Measurements from ENCODE around the gene IGFL2. TPM values are rescaled to one million over a fixed set of nuclear protein-coding genes. Genes with fewer than 3 reads are reported as not detected.

Gene IGFL2
- total RNA-seq, 1 experiment from 2014 or later: not detected

DNA sequence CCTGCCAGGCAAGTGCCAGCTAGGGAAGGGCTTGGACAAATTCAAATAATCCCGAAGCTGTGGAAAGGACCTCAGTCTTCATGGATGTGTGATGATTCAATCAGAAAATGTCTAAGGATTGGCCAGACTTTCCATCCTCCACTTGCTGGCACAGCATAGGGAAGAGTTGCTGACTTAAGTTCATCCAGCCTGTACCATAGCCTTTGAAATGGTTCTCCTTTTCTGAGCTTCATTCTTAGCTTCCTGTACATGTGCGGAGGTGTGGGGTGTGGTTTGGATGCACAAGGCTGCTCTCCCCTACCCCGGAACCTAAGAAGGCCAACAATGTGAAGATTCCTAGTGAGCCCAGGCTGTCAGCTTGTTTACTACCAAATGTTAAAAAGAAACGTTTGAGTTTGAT lies 22.6 kb upstream of the IGFL2 start:
- no peak overlapping the region for H3K9ac ChIP-seq (ENCODE audit: low read length)
- no peak for DNase-seq (ENCODE audit: low read depth, low spot score)
- H3K4me1 ChIP-seq (ENCODE audit: control insufficient read depth in 1 of 2, insufficient read depth in 2 of 2, low read length in 2 of 2): no peaks in the 10 kb centered on the region
- H3K27me3 ChIP-seq (ENCODE audit: insufficient read depth, low read length): no peaks in the 10 kb centered on the region
- no peaks in the 10 kb centered on the region for H3K9me2 ChIP-seq (ENCODE audit: insufficient read depth)
- intact Hi-C loops (cut with micrococcal nuclease): no loop called here
- BruUV-seq (replicated peaks): no TSS peak
- ChIA-PET CTCF (no interaction called here), POLR2A (interaction anchor here (0.9 kb wide), 1 partner anchor 10 kb away, joined by 3 read pairs; no protein-coding TSS in a partner anchor), RAD21 (ENCODE audit: low non-redundant PET in 1 of 2, low total read pairs in 2 of 2, uncharacterized antibody in 2 of 2, unreplicated experiment in 2 of 2) (no interaction called here)
- no peak for ATAC-seq
- no peaks in the 10 kb centered on the region for H3K36me3 ChIP-seq (ENCODE audit: control insufficient read depth in 1 of 2, insufficient read depth in 2 of 2, low read length in 2 of 2)
- H3K9me3 ChIP-seq (ENCODE audit: control insufficient read depth in 1 of 2, insufficient read depth in 1 of 2, low read depth in 1 of 2, low read length in 2 of 2): no peaks in the 10 kb centered on the region
- H4K20me1 ChIP-seq (ENCODE audit: insufficient read depth): no peaks in the 10 kb centered on the region
- H3K79me2 ChIP-seq (ENCODE audit: insufficient read depth, low read length): no peaks in the 10 kb centered on the region
- H3K27ac ChIP-seq (ENCODE audit: low read depth, low read length): no peak overlapping the region
- TF ChIP-seq CBX3 (IDR thresholded peaks at IDR 0.05; ENCODE audit: low read depth) (no peak), SIN3A (IDR thresholded peaks at IDR 0.05; ENCODE audit: low read depth) (no peak), CEBPB (IDR thresholded peaks at IDR 0.05; ENCODE audit: low read depth) (no peak), POLR2A (IDR thresholded peaks at IDR 0.05; ENCODE audit: borderline replicate concordance, extremely low read depth, insufficient read depth, insufficient read length) (no peak), ZFX (IDR thresholded peaks at IDR 0.05) (no peak), EGR1 (IDR thresholded peaks at IDR 0.05; ENCODE audit: low read depth) (no peak), ELF1 (IDR thresholded peaks at IDR 0.05; ENCODE audit: borderline replicate concordance, low read depth) (no peak), RAD21 (IDR thresholded peaks at IDR 0.05; ENCODE audit: low read depth) (no peak), SRF (IDR thresholded peaks at IDR 0.05; ENCODE audit: low read depth) (no peak), YY1 (IDR thresholded peaks at IDR 0.05; ENCODE audit: extremely low read depth, insufficient replicate concordance, low read depth, low read length) (no peak), JUND (IDR thresholded peaks at IDR 0.05) (no peak)
- TF ChIP-seq, protein P1, sequence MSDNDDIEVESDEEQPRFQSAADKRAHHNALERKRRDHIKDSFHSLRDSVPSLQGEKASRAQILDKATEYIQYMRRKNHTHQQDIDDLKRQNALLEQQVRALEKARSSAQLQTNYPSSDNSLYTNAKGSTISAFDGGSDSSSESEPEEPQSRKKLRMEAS (IDR thresholded peaks at IDR 0.05): no peak
- TF ChIP-seq, protein P2, sequence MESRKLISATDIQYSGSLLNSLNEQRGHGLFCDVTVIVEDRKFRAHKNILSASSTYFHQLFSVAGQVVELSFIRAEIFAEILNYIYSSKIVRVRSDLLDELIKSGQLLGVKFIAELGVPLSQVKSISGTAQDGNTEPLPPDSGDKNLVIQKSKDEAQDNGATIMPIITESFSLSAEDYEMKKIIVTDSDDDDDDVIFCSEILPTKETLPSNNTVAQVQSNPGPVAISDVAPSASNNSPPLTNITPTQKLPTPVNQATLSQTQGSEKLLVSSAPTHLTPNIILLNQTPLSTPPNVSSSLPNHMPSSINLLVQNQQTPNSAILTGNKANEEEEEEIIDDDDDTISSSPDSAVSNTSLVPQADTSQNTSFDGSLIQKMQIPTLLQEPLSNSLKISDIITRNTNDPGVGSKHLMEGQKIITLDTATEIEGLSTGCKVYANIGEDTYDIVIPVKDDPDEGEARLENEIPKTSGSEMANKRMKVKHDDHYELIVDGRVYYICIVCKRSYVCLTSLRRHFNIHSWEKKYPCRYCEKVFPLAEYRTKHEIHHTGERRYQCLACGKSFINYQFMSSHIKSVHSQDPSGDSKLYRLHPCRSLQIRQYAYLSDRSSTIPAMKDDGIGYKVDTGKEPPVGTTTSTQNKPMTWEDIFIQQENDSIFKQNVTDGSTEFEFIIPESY (IDR thresholded peaks at IDR 0.05; ENCODE audit: extremely low read depth, insufficient replicate concordance, low read length): no peak
- TF ChIP-seq, protein P3, sequence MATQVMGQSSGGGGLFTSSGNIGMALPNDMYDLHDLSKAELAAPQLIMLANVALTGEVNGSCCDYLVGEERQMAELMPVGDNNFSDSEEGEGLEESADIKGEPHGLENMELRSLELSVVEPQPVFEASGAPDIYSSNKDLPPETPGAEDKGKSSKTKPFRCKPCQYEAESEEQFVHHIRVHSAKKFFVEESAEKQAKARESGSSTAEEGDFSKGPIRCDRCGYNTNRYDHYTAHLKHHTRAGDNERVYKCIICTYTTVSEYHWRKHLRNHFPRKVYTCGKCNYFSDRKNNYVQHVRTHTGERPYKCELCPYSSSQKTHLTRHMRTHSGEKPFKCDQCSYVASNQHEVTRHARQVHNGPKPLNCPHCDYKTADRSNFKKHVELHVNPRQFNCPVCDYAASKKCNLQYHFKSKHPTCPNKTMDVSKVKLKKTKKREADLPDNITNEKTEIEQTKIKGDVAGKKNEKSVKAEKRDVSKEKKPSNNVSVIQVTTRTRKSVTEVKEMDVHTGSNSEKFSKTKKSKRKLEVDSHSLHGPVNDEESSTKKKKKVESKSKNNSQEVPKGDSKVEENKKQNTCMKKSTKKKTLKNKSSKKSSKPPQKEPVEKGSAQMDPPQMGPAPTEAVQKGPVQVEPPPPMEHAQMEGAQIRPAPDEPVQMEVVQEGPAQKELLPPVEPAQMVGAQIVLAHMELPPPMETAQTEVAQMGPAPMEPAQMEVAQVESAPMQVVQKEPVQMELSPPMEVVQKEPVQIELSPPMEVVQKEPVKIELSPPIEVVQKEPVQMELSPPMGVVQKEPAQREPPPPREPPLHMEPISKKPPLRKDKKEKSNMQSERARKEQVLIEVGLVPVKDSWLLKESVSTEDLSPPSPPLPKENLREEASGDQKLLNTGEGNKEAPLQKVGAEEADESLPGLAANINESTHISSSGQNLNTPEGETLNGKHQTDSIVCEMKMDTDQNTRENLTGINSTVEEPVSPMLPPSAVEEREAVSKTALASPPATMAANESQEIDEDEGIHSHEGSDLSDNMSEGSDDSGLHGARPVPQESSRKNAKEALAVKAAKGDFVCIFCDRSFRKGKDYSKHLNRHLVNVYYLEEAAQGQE (IDR thresholded peaks at IDR 0.05; ENCODE audit: low read depth): no peak
- TF ChIP-seq, protein P4, sequence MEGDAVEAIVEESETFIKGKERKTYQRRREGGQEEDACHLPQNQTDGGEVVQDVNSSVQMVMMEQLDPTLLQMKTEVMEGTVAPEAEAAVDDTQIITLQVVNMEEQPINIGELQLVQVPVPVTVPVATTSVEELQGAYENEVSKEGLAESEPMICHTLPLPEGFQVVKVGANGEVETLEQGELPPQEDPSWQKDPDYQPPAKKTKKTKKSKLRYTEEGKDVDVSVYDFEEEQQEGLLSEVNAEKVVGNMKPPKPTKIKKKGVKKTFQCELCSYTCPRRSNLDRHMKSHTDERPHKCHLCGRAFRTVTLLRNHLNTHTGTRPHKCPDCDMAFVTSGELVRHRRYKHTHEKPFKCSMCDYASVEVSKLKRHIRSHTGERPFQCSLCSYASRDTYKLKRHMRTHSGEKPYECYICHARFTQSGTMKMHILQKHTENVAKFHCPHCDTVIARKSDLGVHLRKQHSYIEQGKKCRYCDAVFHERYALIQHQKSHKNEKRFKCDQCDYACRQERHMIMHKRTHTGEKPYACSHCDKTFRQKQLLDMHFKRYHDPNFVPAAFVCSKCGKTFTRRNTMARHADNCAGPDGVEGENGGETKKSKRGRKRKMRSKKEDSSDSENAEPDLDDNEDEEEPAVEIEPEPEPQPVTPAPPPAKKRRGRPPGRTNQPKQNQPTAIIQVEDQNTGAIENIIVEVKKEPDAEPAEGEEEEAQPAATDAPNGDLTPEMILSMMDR (IDR thresholded peaks at IDR 0.05 in 2 of 3, conservative IDR thresholded peaks at IDR 0.05 in 1 of 3; ENCODE audit: borderline replicate concordance in 1 of 3, insufficient read depth in 1 of 3, low read depth in 2 of 3, low read length in 2 of 3): no peak
- TF ChIP-seq, protein P5, sequence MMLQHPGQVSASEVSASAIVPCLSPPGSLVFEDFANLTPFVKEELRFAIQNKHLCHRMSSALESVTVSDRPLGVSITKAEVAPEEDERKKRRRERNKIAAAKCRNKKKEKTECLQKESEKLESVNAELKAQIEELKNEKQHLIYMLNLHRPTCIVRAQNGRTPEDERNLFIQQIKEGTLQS (IDR thresholded peaks at IDR 0.05): no peak
- H2AFZ ChIP-seq (ENCODE audit: low read depth, low read length, poor library complexity, severe bottlenecking): no peak overlapping the region
- H3K4me3 ChIP-seq (replicated peaks in 1 of 2; ENCODE audit: low read depth in 1 of 2, low read length in 2 of 2): no peak overlapping the region
- H3K4me2 ChIP-seq (ENCODE audit: low read length): no peak overlapping the region
